ENCODE data around the gene PFKFB2.

PFKFB2 gene

DNA sequence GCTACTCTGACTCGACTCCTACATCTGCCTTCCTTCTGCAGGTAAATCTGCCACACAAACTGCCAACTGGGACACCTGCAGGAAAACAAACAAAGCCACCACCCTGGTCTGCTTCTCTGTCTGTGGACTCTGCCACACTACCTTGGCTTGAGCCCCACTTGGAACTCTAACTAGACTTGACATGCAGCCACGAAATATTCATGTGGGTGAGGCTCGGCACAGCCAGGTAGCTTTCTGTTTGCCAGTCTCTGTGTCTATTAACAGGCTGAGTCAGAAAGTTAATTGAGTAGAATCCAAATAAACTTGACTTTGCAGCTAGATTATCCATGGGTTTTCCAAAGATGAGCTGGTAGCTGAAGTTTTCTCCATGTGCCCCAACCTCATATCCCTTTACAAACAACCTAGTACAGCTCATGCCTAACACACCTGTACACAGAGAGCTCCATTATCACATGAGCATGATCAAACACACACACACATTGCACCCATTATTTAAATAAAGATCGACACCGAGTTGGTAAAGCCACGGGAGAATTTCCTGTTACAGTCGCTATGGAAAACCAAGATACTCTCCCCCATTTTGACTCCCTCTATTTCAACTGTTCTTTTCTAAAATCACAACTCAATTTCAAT lies 21.3 kb upstream of the PFKFB2 start:
- Histone ChIP-seq H3K9me3 (ENCODE audit: low read depth, low read length) (no peaks in the 10 kb centered on the region), H3K4me3 (no peak overlapping the region), H3K27ac (no peak overlapping the region), H3K9ac (ENCODE audit: insufficient read length) (no peak overlapping the region), H3K36me3 (ENCODE audit: insufficient read depth, low read length) (no peaks in the 10 kb centered on the region)
- no peak for DNase-seq (ENCODE audit: low read depth, low spot score)
- TF ChIP-seq FOXP2 (optimal IDR thresholded peaks at IDR 0.05; ENCODE audit: control extremely low read depth, extremely low read length, insufficient read depth): no peak
- no peak for TF ChIP-seq EZH2 (IDR thresholded peaks at IDR 0.05)
- no peak for TF ChIP-seq POLR2AphosphoS5 (IDR thresholded peaks at IDR 0.05; ENCODE audit: borderline replicate concordance, low read depth, low read length)

- no peaks in the 10 kb centered on the region for H3K36me3 ChIP-seq (ENCODE audit: insufficient read depth, low read length)
- no peak for DNase-seq (ENCODE audit: low read depth, low spot score)
- peak within 1 kb of the TSS; percentile 52; the same call in 1 of the 2 replicates for H3K27ac ChIP-seq
- H3K9ac ChIP-seq (ENCODE audit: insufficient read length): no peak within 1 kb of the TSS
- no peaks in the 10 kb centered on the region for H3K9me3 ChIP-seq (ENCODE audit: low read depth, low read length)
- TF ChIP-seq EZH2 (IDR thresholded peaks at IDR 0.05): no peak
- TF ChIP-seq FOXP2 (optimal IDR thresholded peaks at IDR 0.05; ENCODE audit: control extremely low read depth, extremely low read length, insufficient read depth): no peak
- no peak for TF ChIP-seq POLR2AphosphoS5 (IDR thresholded peaks at IDR 0.05; ENCODE audit: borderline replicate concordance, low read depth, low read length)
- H3K4me3 ChIP-seq: no peak within 1 kb of the TSS
These were observed 20.5 kb upstream of the PFKFB2 start, which contains the start of gene C1orf116 for GRCh38 chr1:207032528-207033017. TSS of gene C1orf116 (minus strand) at chr1:207032756. CDS start at chr1:207027598, 5,158 bp downstream.

DNA sequence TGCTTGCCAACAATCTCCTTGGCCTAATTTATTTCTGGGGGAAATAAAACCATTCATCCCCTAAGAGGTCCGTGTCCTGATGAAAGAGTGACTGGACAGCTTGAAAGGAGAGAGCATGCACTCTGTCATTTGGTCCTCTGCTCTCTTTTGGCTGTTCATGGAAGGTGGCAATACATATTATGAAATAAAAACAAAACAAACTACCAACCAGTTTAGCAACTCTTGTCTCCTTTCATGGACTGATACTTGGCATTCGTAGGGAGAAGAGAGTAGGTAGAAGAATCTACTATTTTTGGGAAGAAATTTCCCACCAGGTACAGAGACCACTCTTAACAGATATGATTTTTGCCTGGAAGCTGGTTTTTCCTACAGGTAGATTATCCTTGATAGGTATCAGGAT lies 19.8 kb upstream of the PFKFB2 start:
- H3K4me3 ChIP-seq: no peak overlapping the region
- no peak for DNase-seq (ENCODE audit: low read depth, low spot score)

GRCh38 chr1:207034208-207034607 lies 18.9 kb upstream of the PFKFB2 start:
- Histone ChIP-seq H3K9ac (ENCODE audit: insufficient read length) (no peak overlapping the region), H3K27ac (peak overlapping the region; percentile 52; the same call in 1 of the 2 replicates), H3K4me3 (no peak overlapping the region), H3K9me3 (ENCODE audit: low read depth, low read length) (no peaks in the 10 kb centered on the region), H3K36me3 (ENCODE audit: insufficient read depth, low read length) (no peaks in the 10 kb centered on the region)
- DNase-seq (ENCODE audit: low read depth, low spot score): no peak
- TF ChIP-seq POLR2AphosphoS5 (IDR thresholded peaks at IDR 0.05; ENCODE audit: borderline replicate concordance, low read depth, low read length): no peak
- TF ChIP-seq EZH2 (IDR thresholded peaks at IDR 0.05): no peak
- TF ChIP-seq FOXP2 (optimal IDR thresholded peaks at IDR 0.05; ENCODE audit: control extremely low read depth, extremely low read length, insufficient read depth): no peak

More for the DNA sequence above, 19.8 kb upstream of the PFKFB2 start:
- H3K27ac ChIP-seq: peak overlapping the region; percentile 52; the same call in 1 of the 2 replicates
- no peak overlapping the region for H3K9ac ChIP-seq (ENCODE audit: insufficient read length)
- TF ChIP-seq EZH2 (IDR thresholded peaks at IDR 0.05) (no peak), POLR2AphosphoS5 (IDR thresholded peaks at IDR 0.05; ENCODE audit: borderline replicate concordance, low read depth, low read length) (no peak), FOXP2 (optimal IDR thresholded peaks at IDR 0.05; ENCODE audit: control extremely low read depth, extremely low read length, insufficient read depth) (no peak)
- H3K36me3 ChIP-seq (ENCODE audit: insufficient read depth, low read length): no peaks in the 10 kb centered on the region
- H3K9me3 ChIP-seq (ENCODE audit: low read depth, low read length): no peaks in the 10 kb centered on the region

DNA sequence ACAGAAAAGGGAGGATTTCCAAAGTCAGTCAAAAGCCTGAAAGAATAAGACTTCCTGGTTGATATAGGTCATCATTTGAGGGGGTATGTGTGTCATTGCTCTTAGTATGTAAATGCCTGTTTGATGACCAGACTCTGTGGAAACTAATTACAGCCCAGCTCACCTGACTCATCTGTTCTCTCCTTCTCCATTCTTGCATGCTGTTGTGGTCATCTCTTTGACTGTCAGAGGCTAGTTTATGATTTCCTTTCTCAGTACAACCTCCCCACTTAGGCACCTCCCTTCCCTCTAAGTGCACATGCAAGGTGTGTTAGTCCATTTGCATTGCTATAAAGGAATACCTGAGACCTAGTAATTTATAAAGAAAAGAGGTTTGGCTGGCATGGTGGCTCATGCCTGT lies 18.1 kb upstream of the PFKFB2 start:
- H3K9ac ChIP-seq (ENCODE audit: insufficient read length): no peak overlapping the region
- TF ChIP-seq FOXP2 (optimal IDR thresholded peaks at IDR 0.05; ENCODE audit: control extremely low read depth, extremely low read length, insufficient read depth) (no peak), EZH2 (IDR thresholded peaks at IDR 0.05) (no peak), POLR2AphosphoS5 (IDR thresholded peaks at IDR 0.05; ENCODE audit: borderline replicate concordance, low read depth, low read length) (no peak)
- no peaks in the 10 kb centered on the region for H3K9me3 ChIP-seq (ENCODE audit: low read depth, low read length)
- DNase-seq (ENCODE audit: low read depth, low spot score): no peak
- no peak overlapping the region for H3K27ac ChIP-seq
- H3K36me3 ChIP-seq (ENCODE audit: insufficient read depth, low read length): no peaks in the 10 kb centered on the region
- no peak overlapping the region for H3K4me3 ChIP-seq

GRCh38 chr1:207035877-207036551 lies 17.1 kb upstream of the PFKFB2 start:
- Histone ChIP-seq H3K36me3 (ENCODE audit: insufficient read depth, low read length) (no peaks in the 10 kb centered on the region), H3K27ac (no peak overlapping the region), H3K9ac (ENCODE audit: insufficient read length) (no peak overlapping the region), H3K4me3 (no peak overlapping the region), H3K9me3 (ENCODE audit: low read depth, low read length) (no peaks in the 10 kb centered on the region)
- no peak for DNase-seq (ENCODE audit: low read depth, low spot score)
- TF ChIP-seq EZH2 (IDR thresholded peaks at IDR 0.05): no peak

GRCh38 chr1:207036865-207037264 lies 16.2 kb upstream of the PFKFB2 start:
- no peak overlapping the region for H3K27ac ChIP-seq
- no peak for DNase-seq (ENCODE audit: low read depth, low spot score)
- no peak overlapping the region for H3K9ac ChIP-seq (ENCODE audit: insufficient read length)
- no peaks in the 10 kb centered on the region for H3K9me3 ChIP-seq (ENCODE audit: low read depth, low read length)
- TF ChIP-seq EZH2 (IDR thresholded peaks at IDR 0.05) (no peak), POLR2AphosphoS5 (IDR thresholded peaks at IDR 0.05; ENCODE audit: borderline replicate concordance, low read depth, low read length) (no peak)
- H3K4me3 ChIP-seq: no peak overlapping the region
- no peaks in the 10 kb centered on the region for H3K36me3 ChIP-seq (ENCODE audit: insufficient read depth, low read length)

DNA sequence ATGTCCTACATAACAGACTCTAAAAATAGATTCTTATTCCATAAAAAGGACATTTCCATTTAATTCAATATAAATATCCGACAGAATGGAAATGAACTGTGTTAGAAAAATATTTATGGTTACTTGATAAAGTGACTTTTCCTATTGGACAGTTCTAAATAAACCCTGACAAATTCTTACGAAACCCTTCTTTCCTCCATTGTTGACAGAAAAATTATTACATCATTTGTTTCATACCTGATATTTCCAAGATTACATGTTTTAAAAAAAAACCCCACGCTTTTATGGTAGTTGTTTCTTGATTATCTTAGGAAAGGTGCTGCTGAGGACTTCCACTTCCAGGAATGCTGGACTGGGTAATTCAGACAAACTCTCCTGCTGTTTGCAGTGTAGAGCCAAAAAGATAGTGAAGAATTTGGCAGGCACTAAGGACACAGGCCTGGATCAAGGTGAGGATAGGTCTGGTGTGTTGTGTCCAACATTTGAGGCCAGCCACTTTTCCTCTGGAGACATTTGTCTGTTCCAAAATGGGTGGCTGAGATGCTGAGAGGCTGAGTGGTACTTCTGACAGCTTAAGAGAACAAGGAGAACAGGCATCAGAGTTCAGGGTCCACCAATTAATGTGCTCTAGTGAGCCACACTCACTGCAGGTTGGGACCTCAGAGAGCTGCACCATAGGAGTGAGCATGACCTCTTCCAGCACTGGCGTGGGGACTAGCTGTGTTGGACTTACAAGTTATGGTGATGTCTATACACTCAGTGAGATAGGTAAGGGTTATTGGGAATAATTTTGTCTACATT lies 13.5 kb upstream of the PFKFB2 start:
- no peak for TF ChIP-seq POLR2AphosphoS5 (IDR thresholded peaks at IDR 0.05; ENCODE audit: borderline replicate concordance, low read depth, low read length)
- TF ChIP-seq EZH2 (IDR thresholded peaks at IDR 0.05): no peak
- TF ChIP-seq FOXP2 (optimal IDR thresholded peaks at IDR 0.05; ENCODE audit: control extremely low read depth, extremely low read length, insufficient read depth): no peak
- Histone ChIP-seq H3K36me3 (ENCODE audit: insufficient read depth, low read length) (no peaks in the 10 kb centered on the region), H3K9me3 (ENCODE audit: low read depth, low read length) (no peaks in the 10 kb centered on the region), H3K9ac (ENCODE audit: insufficient read length) (no peak overlapping the region), H3K27ac (no peak overlapping the region), H3K4me3 (no peak overlapping the region)
- no peak for DNase-seq (ENCODE audit: low read depth, low spot score)

Data from SK-N-MC (cell line).